Hepatocyte (in vitro differentiated cells): ENCODE results near the gene MRPL42. TPM values are rescaled to one million over a fixed set of nuclear protein-coding genes. Genes with fewer than 3 reads are reported as not detected.
"Not testable (repeated sequence)": the region's sequence is repeated elsewhere in the genome, so short reads cannot be mapped to it uniquely, and the experiment has no call there.

Experiments
- DNase-seq: peaks from one replicate; pipeline ENCODE4 v3.0.0-alpha.2; 2016; ENCODE audit warnings: low spot score
- H2AFZ ChIP-seq: fragments of 200-600 bp; sonication (generic); 2 replicates; pipeline ENCODE4 v1.6.0; 2016; ENCODE audit warnings: antibody characterized with exemption, mild to moderate bottlenecking
- H3K27ac ChIP-seq: fragments of 200-600 bp; sonication (generic); 2 replicates; pipeline ENCODE4 v1.5.1; 2016; ENCODE audit warnings: mild to moderate bottlenecking
- H3K27me3 ChIP-seq: fragments of 200-600 bp; sonication (generic); 2 replicates; pipeline ENCODE4 v1.6.1; 2016
- H3K36me3 ChIP-seq: fragments of 200-600 bp; sonication (generic); replicated peaks from 2 replicates; pipeline ENCODE4 v1.5.1; 2016; ENCODE audit warnings: low read depth; ENCODE audit not compliant: insufficient read depth
- H3K4me1 ChIP-seq: fragments of 200-600 bp; sonication (generic); 2 replicates; pipeline ENCODE4 v1.5.1; 2016; ENCODE audit warnings: mild to moderate bottlenecking, moderate library complexity; ENCODE audit not compliant: insufficient read depth
- H3K4me2 ChIP-seq: fragments of 200-600 bp; sonication (generic); 2 replicates; pipeline ENCODE4 v1.6.0; 2016
- H3K4me3 ChIP-seq: fragments of 200-600 bp; sonication (generic); 2 replicates; pipeline ENCODE4 v1.5.1; 2016; ENCODE audit warnings: mild to moderate bottlenecking
- H3K79me2 ChIP-seq: fragments of 200-600 bp; sonication (generic); 2 replicates; pipeline ENCODE4 v1.6.0; 2017; ENCODE audit warnings: mild to moderate bottlenecking
- H3K9me2 ChIP-seq: fragments of 200-600 bp; sonication (generic); replicated peaks from 2 replicates; pipeline ENCODE4 v1.6.0; 2017; ENCODE audit warnings: mild to moderate bottlenecking; ENCODE audit not compliant: insufficient read depth
- H3K9me3 ChIP-seq: fragments of 200-600 bp; sonication (generic); 2 replicates; pipeline ENCODE4 v1.5.1; 2016; ENCODE audit warnings: low read depth, mild to moderate bottlenecking
- H4K20me1 ChIP-seq: fragments of 200-600 bp; sonication (generic); 2 replicates; pipeline ENCODE4 v1.6.0; 2016; ENCODE audit warnings: mild to moderate bottlenecking; ENCODE audit not compliant: insufficient read depth, poor library complexity, severe bottlenecking
- EZH2 ChIP-seq: fragments of 200-600 bp; sonication (generic); IDR thresholded peaks from 2 replicates; pipeline ENCODE4 v1.6.1; 2016; ENCODE audit warnings: antibody characterized with exemption, mild to moderate bottlenecking, borderline replicate concordance
- EZH2phosphoT487 ChIP-seq: fragments of 200-600 bp; sonication (generic); IDR thresholded peaks from one replicate; pipeline ENCODE4 v1.6.1; 2018; ENCODE audit warnings: antibody characterized with exemption, mild to moderate bottlenecking, low read depth, moderate library complexity; ENCODE audit not compliant: unreplicated experiment, severe bottlenecking
- WGBS: methylation state at CpG from one replicate; pipeline ENCODE4 v1.1.6; 2016; ENCODE audit warnings: low lambda C conversion rate; ENCODE audit errors: missing lambda C conversion rate; 5-methylcytosine and 5-hydroxymethylcytosine counted together
- polyA plus RNA-seq: library from polyadenylated mRNA; unstranded; fragments of >200 nt; fragmentation: Nextera tagmentation; extraction: Ambion mirVana; gene quantifications from 2 replicates; pipeline ENCODE4 v1.2.1, GENCODE V29; 2016
- total RNA-seq: library from RNA; depleted of rRNA; stranded (reverse); fragments of >200 nt; gene quantifications from 2 replicates; pipeline ENCODE4 v1.2.3, GENCODE V29; 2014
- TF ChIP-seq, protein P1 (sequence below): fragments of 200-600 bp; sonication (generic); IDR thresholded peaks from 2 replicates; pipeline ENCODE4 v1.5.1; 2016; ENCODE audit warnings: antibody characterized with exemption, mild to moderate bottlenecking; ENCODE audit not compliant: poor library complexity

Gene MRPL42
- total and polyA plus RNA-seq, 2 experiments from 2014 or later, result 74.9 to 111 TPM

GRCh38 chr12:93549174-93549573, 81.9 kb downstream of the MRPL42 start:
- DNase-seq, result no peak
- H3K9me2 ChIP-seq, result no peaks in the 10 kb centered on the region

GRCh38 chr12:93550748-93551611, 83.7 kb downstream of the MRPL42 start:
- H3K27ac ChIP-seq, result no peak overlapping the region
- H3K4me3 ChIP-seq, result no peak overlapping the region
- no peaks in the 10 kb centered on the region for H4K20me1 ChIP-seq
- H3K27me3 ChIP-seq, result no peaks in the 10 kb centered on the region
- H3K36me3 ChIP-seq, result no peaks in the 10 kb centered on the region
- no peaks in the 10 kb centered on the region for H3K9me2 ChIP-seq
- no peak overlapping the region for H2AFZ ChIP-seq
- DNase-seq, result no peak
- no peak for TF ChIP-seq EZH2
- TF ChIP-seq, protein P1, sequence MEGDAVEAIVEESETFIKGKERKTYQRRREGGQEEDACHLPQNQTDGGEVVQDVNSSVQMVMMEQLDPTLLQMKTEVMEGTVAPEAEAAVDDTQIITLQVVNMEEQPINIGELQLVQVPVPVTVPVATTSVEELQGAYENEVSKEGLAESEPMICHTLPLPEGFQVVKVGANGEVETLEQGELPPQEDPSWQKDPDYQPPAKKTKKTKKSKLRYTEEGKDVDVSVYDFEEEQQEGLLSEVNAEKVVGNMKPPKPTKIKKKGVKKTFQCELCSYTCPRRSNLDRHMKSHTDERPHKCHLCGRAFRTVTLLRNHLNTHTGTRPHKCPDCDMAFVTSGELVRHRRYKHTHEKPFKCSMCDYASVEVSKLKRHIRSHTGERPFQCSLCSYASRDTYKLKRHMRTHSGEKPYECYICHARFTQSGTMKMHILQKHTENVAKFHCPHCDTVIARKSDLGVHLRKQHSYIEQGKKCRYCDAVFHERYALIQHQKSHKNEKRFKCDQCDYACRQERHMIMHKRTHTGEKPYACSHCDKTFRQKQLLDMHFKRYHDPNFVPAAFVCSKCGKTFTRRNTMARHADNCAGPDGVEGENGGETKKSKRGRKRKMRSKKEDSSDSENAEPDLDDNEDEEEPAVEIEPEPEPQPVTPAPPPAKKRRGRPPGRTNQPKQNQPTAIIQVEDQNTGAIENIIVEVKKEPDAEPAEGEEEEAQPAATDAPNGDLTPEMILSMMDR, result no peak
- no peak for TF ChIP-seq EZH2phosphoT487
- no peak overlapping the region for H3K4me2 ChIP-seq
- 83% methylated on average over 11 of the region's 11 CpGs for WGBS
- no peaks in the 10 kb centered on the region for H3K4me1 ChIP-seq
- no peaks in the 10 kb centered on the region for H3K79me2 ChIP-seq
- H3K9me3 ChIP-seq, result no peaks in the 10 kb centered on the region

More at GRCh38 chr12:93549174-93549573, 81.9 kb downstream of the MRPL42 start:
- 75% methylated on average over 6 of the region's 6 CpGs for WGBS
- Histone ChIP-seq H4K20me1 (no peaks in the 10 kb centered on the region), H3K36me3 (no peaks in the 10 kb centered on the region), H3K4me3 (no peak overlapping the region), H3K9me3 (no peaks in the 10 kb centered on the region), H3K4me1 (no peaks in the 10 kb centered on the region), H3K4me2 (no peak overlapping the region), H3K27me3 (no peaks in the 10 kb centered on the region), H3K79me2 (no peaks in the 10 kb centered on the region), H3K27ac (no peak overlapping the region), H2AFZ (no peak overlapping the region)
- TF ChIP-seq EZH2 (no peak), EZH2phosphoT487 (no peak)
- TF ChIP-seq, protein P1, result no peak

- no peak for DNase-seq
- Histone ChIP-seq H3K79me2 (no peaks in the 10 kb centered on the region), H2AFZ (no peak overlapping the region), H3K4me1 (no peaks in the 10 kb centered on the region), H3K4me2 (no peak overlapping the region), H3K36me3 (no peaks in the 10 kb centered on the region), H3K27me3 (no peaks in the 10 kb centered on the region), H3K4me3 (no peak overlapping the region), H4K20me1 (no peaks in the 10 kb centered on the region), H3K9me3 (no peaks in the 10 kb centered on the region), H3K9me2 (no peaks in the 10 kb centered on the region), H3K27ac (no peak overlapping the region)
- TF ChIP-seq EZH2phosphoT487 (no peak), EZH2 (no peak)
- TF ChIP-seq, protein P1, result no peak
- WGBS, result 67% methylated on average over 4 of the region's 4 CpGs
These were observed 85.1 kb downstream of the MRPL42 start for GRCh38 chr12:93552427-93552826.

GRCh38 chr12:93557879-93558278, 90.6 kb downstream of the MRPL42 start:
- H4K20me1 ChIP-seq, H3K4me3 ChIP-seq, DNase-seq, H3K79me2 ChIP-seq, H3K9me2 ChIP-seq, H2AFZ ChIP-seq, H3K4me1 ChIP-seq, H3K36me3 ChIP-seq, H3K27me3 ChIP-seq, H3K9me3 ChIP-seq, H3K4me2 ChIP-seq, H3K27ac ChIP-seq: not testable (repeated sequence)

GRCh38 chr12:93558685-93559084, 91.4 kb downstream of the MRPL42 start:
- not testable (repeated sequence) for H3K79me2 ChIP-seq, H4K20me1 ChIP-seq, H2AFZ ChIP-seq, H3K4me1 ChIP-seq, DNase-seq, H3K9me3 ChIP-seq, H3K4me3 ChIP-seq, H3K36me3 ChIP-seq, H3K4me2 ChIP-seq, H3K27ac ChIP-seq, H3K9me2 ChIP-seq, H3K27me3 ChIP-seq
- 89% methylated on average over 1 of the region's 1 CpG for WGBS
